GM12878 (cell line): ENCODE data around the gene GALR3.

ENCODE experiments used
- BRCA1 ChIP-seq: IDR thresholded peaks from 2 replicates; pipeline ENCODE4 v1.6.1; 2011; ENCODE audit warnings: low read depth, low read length, improper control_type of control experiment
- CTCF ChIP-seq, 3 experiments: IDR thresholded peaks in 2 of 3; conservative IDR thresholded peaks in 1 of 3; 2 replicates each; pipeline ENCODE4 v1.5.1; 2011; ENCODE audit warnings: low read depth in 3 of 3, low read length in 3 of 3, mild to moderate bottlenecking in 3 of 3, control low read depth in 2 of 3, moderate library complexity in 2 of 3, inconsistent platforms in 1 of 3, mixed read lengths in 1 of 3; ENCODE audit not compliant: control insufficient read depth in 2 of 3, insufficient read depth in 1 of 3; ENCODE audit errors: extremely low read depth in 1 of 3
- FOXM1 ChIP-seq: IDR thresholded peaks from 2 replicates; pipeline ENCODE4 v1.6.1; 2012; ENCODE audit warnings: low read depth, mild to moderate bottlenecking, inconsistent platforms, low read length, moderate library complexity
- JUNB ChIP-seq: IDR thresholded peaks from 2 replicates; pipeline ENCODE4 v1.6.1; 2016; ENCODE audit warnings: antibody characterized with exemption, mild to moderate bottlenecking
- TF ChIP-seq, protein P1 (sequence below): IDR thresholded peaks from 2 replicates; pipeline ENCODE4 v1.6.1; 2012; ENCODE audit warnings: low read depth, low read length, improper control_type of control experiment

GRCh38 chr22:37815593-37815992 is 7.6 kb upstream of the GALR3 start:
- no peak for TF ChIP-seq FOXM1
- no peak for TF ChIP-seq CTCF (IDR thresholded peaks at IDR 0.05 in 2 of 3, conservative IDR thresholded peaks at IDR 0.05 in 1 of 3; ENCODE audit: control insufficient read depth in 2 of 3, extremely low read depth in 1 of 3, insufficient read depth in 1 of 3, low read depth in 3 of 3, low read length in 3 of 3)
- no peak for TF ChIP-seq BRCA1
- TF ChIP-seq, protein P1, sequence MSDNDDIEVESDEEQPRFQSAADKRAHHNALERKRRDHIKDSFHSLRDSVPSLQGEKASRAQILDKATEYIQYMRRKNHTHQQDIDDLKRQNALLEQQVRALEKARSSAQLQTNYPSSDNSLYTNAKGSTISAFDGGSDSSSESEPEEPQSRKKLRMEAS = no peak
- no peak for TF ChIP-seq JUNB
